GM21717 (cell line): ENCODE data around the gene MINDY4.

Source experiments
- ATAC-seq: cut with Tn5 transposase; IDR thresholded peaks from one replicate; pipeline ENCODE4 v1.9.1; 2021; ENCODE audit warnings: mild to moderate bottlenecking, moderate library complexity; ENCODE audit not compliant: unreplicated experiment

The MINDY4 gene

GRCh38 chr7:30849565-30849964 is 78.3 kb downstream of the MINDY4 start:
- no peak for ATAC-seq

- no peak for ATAC-seq
Measured at GRCh38 chr7:30850426-30850825, 79.2 kb downstream of the MINDY4 start.

- no peak for ATAC-seq
Measured at GRCh38 chr7:30851651-30852307, 80.6 kb downstream of the MINDY4 start.

GRCh38 chr7:30852308-30852684 is 81.1 kb downstream of the MINDY4 start:
- ATAC-seq = no peak

GRCh38 chr7:30852744-30853288 is 81.6 kb downstream of the MINDY4 start:
- no peak for ATAC-seq

- no peak for ATAC-seq
Measured at GRCh38 chr7:30853576-30853975, 82.4 kb downstream of the MINDY4 start.

- no peak for ATAC-seq
Measured at GRCh38 chr7:30855936-30856335, 84.7 kb downstream of the MINDY4 start.

GRCh38 chr7:30858576-30858975 is 87.4 kb downstream of the MINDY4 start:
- no peak for ATAC-seq

- ATAC-seq = no peak
Measured at GRCh38 chr7:30859202-30859939, 88.2 kb downstream of the MINDY4 start.

GRCh38 chr7:30859940-30860496 is 88.8 kb downstream of the MINDY4 start:
- ATAC-seq = no peak

- ATAC-seq = no peak
Measured at GRCh38 chr7:30861612-30862011, 90.4 kb downstream of the MINDY4 start.

GRCh38 chr7:30862995-30863705 is 91.9 kb downstream of the MINDY4 start:
- no peak for ATAC-seq

- ATAC-seq = no peak
Measured at GRCh38 chr7:30863706-30864035, 92.5 kb downstream of the MINDY4 start.

GRCh38 chr7:30864101-30864500 is 92.9 kb downstream of the MINDY4 start:
- no peak for ATAC-seq

GRCh38 chr7:30865076-30865475 is 93.9 kb downstream of the MINDY4 start:
- ATAC-seq = no peak

- ATAC-seq = no peak
Measured at GRCh38 chr7:30865821-30866220, 94.6 kb downstream of the MINDY4 start.

- ATAC-seq = no peak
Measured at GRCh38 chr7:30866939-30867338, 95.7 kb downstream of the MINDY4 start.

GRCh38 chr7:30867483-30867882 is 96.3 kb downstream of the MINDY4 start:
- ATAC-seq = no peak

GRCh38 chr7:30869794-30870611 is 98.8 kb downstream of the MINDY4 start:
- ATAC-seq = no peak

GRCh38 chr7:30870821-30871518 is 99.8 kb downstream of the MINDY4 start:
- no peak for ATAC-seq
